ENCODE data around the gene APPBP2. TPM values are rescaled to one million over a fixed set of nuclear protein-coding genes. Genes with fewer than 3 reads are reported as not detected.
"Not testable (repeated sequence)": the region's sequence is repeated elsewhere in the genome, so short reads cannot be mapped to it uniquely, and the experiment has no call there.

The APPBP2 gene
- total RNA-seq, 1 donor from 2014 or later = 8.6 TPM

DNA sequence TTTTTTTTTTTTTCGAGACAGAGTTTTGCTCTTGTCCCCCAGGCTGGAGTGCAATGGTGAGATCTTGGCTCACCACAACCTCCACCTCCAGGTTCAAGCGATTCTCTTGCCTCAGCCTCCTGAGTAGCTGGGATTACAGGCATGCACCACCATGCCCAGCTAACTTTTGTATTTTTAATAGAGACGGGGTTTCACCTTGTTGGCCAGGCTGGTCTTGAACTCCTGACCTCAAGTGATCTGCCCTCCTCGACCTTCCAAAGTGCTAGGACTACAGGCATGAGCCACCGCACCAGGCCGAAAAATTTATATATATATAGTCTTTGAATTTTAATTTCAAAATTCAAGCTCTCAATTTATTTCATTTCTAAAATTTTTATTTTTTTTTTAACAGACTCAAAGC is 97.6 kb downstream of the APPBP2 start:
- H3K4me1 ChIP-seq; H3K36me3 ChIP-seq; intact Hi-C loops (cut with DNase I); H3K9me3 ChIP-seq; H3K27me3 ChIP-seq; DNase-seq (ENCODE audit: low spot score in 2 of 2); H3K4me3 ChIP-seq; H3K27ac ChIP-seq: not testable (repeated sequence)

DNA sequence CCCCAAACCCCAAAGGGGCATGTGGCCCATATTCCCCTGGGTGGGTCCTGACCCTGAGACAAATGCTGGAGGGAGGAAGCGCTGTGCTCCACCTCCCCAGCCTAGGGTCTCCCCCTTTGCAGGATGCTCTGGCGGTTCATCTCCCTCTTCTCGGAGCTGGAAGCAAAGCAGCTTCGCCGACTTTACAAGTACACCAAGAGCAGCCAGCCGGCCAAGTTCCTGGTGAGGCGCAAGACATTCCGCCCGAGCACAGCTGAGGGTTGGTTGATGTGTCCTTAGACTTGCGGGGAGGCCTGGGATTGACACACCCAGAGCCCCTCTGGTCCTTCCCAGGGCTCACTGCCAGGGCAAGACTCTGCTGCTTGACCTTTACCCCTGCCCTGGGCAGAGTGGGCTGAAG is 99.4 kb downstream of the APPBP2 start:
- Histone ChIP-seq H3K4me3 (no peak overlapping the region), H3K36me3 (no peaks in the 10 kb centered on the region), H3K9me3 (no peaks in the 10 kb centered on the region), H3K4me1 (no peaks in the 10 kb centered on the region), H3K27ac (no peak overlapping the region), H3K27me3 (no peaks in the 10 kb centered on the region)
- intact Hi-C loops (cut with DNase I) = no loop called here
- TF ChIP-seq, protein P1, sequence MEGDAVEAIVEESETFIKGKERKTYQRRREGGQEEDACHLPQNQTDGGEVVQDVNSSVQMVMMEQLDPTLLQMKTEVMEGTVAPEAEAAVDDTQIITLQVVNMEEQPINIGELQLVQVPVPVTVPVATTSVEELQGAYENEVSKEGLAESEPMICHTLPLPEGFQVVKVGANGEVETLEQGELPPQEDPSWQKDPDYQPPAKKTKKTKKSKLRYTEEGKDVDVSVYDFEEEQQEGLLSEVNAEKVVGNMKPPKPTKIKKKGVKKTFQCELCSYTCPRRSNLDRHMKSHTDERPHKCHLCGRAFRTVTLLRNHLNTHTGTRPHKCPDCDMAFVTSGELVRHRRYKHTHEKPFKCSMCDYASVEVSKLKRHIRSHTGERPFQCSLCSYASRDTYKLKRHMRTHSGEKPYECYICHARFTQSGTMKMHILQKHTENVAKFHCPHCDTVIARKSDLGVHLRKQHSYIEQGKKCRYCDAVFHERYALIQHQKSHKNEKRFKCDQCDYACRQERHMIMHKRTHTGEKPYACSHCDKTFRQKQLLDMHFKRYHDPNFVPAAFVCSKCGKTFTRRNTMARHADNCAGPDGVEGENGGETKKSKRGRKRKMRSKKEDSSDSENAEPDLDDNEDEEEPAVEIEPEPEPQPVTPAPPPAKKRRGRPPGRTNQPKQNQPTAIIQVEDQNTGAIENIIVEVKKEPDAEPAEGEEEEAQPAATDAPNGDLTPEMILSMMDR (IDR thresholded peaks at IDR 0.05) = no peak
- no peak for DNase-seq (ENCODE audit: low spot score in 2 of 2)

DNA sequence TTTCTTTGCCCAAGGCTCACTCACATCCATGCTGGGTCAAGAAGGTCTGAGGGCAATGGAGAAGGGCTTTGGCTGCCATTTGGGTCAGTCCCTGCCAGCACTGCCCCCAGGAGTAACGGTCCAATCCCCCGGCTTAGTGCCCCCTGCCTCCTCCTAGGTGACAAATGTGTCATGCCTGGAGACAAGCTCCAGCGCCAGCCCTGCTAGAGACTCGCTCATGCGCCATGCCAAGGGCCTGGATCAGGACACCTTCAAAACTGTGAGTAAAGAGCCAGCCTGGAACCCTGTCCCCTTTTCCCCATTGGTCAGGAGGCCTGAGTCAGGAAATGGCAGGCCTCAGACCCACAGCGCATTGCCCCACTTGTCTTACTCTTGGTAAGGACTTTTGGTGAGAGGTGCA is 100.4 kb downstream of the APPBP2 start:
- Histone ChIP-seq H3K27ac (no peak overlapping the region), H3K9me3 (no peaks in the 10 kb centered on the region), H3K4me1 (no peaks in the 10 kb centered on the region), H3K27me3 (no peaks in the 10 kb centered on the region), H3K4me3 (no peak overlapping the region), H3K36me3 (no peaks in the 10 kb centered on the region)
- TF ChIP-seq, protein P1 (IDR thresholded peaks at IDR 0.05) = no peak
- intact Hi-C loops (cut with DNase I) = no loop called here
- DNase-seq (ENCODE audit: low spot score in 2 of 2) = no peak

DNA sequence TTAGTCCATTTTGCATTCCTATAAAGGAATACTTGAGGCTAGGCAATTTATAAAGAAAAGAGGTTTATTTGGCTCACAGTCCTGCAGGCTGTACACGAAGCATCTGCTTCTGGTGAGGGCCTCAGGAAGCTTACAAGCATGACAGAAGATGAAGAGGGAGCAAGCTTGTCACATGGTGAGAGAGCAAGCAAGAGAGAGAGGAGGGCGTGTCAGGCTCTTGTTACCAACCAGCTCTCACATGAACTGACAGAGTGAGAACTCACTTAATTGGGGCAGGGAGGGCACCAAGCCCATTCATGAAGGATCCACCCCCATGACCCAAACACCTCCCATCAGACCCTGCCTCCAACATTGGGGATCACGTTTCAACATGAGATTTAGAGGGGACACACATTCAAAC is 102.2 kb downstream of the APPBP2 start:
- Histone ChIP-seq H3K27ac (no peak overlapping the region), H3K4me3 (no peak overlapping the region), H3K27me3 (no peaks in the 10 kb centered on the region), H3K36me3 (no peaks in the 10 kb centered on the region), H3K9me3 (no peaks in the 10 kb centered on the region), H3K4me1 (no peaks in the 10 kb centered on the region)
- TF ChIP-seq, protein P1 (IDR thresholded peaks at IDR 0.05) = no peak
- intact Hi-C loops (cut with DNase I) = no loop called here
- peak in 1 of 2 donors; percentile 60 for DNase-seq (ENCODE audit: low spot score in 2 of 2)

DNA sequence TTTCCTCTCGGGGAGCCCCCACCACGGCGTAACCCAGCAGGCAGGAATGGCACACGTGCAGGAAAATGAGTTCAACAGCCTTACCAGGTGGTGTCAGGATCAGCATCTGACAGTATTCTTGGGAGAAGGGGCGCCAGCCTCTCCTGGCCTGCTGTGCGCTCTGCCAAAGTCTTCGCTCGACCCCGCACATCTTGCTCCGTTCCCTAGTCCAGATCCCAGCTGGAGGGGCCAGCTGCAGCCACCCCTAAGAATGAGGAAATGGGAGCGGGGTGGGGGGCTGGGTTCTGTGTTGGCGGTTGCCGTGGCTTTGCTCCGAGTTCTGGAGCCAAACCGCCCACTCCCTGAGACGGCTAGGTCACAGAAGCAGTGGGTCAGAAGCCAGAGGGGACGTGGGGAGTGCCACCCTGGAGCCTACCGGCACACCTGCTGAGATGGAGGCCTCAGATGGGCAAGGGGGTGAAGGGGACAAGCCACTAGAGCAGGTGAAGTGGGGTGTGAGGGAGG is 103.8 kb downstream of the APPBP2 start, which contains the start of gene CHCT1:
Gene CHCT1, plus strand, starts transcription at position 328 of the 504 bp plus-strand sequence. Its CDS starts 104 bp downstream, at position 432.
- H3K36me3 ChIP-seq = no peaks in the 10 kb centered on the region
- H3K27ac ChIP-seq = no peak within 1 kb of the TSS
- TF ChIP-seq, protein P1 (IDR thresholded peaks at IDR 0.05) = no peak
- H3K9me3 ChIP-seq = no peaks in the 10 kb centered on the region
- peak within 1 kb of the TSS; percentile 72 to 76 for H3K4me3 ChIP-seq
- H3K4me1 ChIP-seq = no peaks in the 10 kb centered on the region
- H3K27me3 ChIP-seq = no peaks in the 10 kb centered on the region
- DNase-seq (ENCODE audit: low spot score in 2 of 2) = peak in 1 of 2 donors; percentile 52
- intact Hi-C loops (cut with DNase I) = no loop called here

DNA sequence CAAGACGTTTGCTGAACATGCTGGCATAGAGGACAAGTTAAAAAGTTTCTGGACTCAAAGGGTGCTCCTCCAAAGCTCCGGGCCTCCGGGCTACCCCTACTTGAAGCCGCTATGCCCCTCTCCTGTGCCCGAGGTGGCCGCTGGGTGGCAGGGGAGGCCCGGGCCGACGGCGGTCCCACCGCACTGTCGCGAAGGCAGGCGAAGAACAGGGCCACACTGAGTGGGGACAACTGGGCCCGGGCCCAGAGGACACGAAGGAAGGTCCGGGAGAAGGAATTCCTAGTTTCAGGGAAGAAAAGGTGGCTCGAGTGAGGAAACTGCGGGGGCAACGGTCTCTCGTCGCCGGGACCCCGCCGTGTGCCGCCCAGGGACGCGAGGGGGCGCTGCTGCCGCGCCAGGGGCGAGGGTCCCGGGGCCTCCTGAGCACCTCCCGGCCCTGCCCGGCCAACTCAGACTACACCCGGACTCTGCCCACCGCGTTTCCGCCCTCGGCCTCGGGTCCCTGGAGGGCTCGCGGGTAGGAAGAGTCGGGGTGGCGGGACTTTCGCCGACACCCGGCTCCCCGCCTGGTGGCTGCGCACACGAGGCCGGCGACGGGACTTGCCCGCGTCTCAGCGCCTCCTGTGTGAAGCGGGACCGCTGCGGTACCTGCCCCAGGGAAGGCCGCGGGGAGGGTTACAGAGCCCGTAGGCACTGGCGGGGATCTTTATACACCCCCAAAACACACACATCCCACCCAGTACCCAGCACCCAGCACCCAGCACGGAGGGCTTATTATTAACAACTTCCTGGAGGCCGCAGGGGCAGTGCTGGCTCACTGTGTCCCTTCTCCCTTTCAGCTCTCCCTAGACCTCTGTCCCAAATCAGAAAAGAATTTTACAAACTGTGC is 104.5 kb downstream of the APPBP2 start:
- TF ChIP-seq, protein P1 (IDR thresholded peaks at IDR 0.05) = peak; percentile 90 to 98 (median 95)
- H3K4me3 ChIP-seq = peak overlapping the region; percentile 72 to 76
- intact Hi-C loops (cut with DNase I) = loop anchor here (1.0 kb wide), 1 partner anchor 14 kb away; no protein-coding TSS in a partner anchor
- DNase-seq (ENCODE audit: low spot score in 2 of 2) = peak; percentile 27 to 83
- H3K27me3 ChIP-seq = no peaks in the 10 kb centered on the region
- no peaks in the 10 kb centered on the region for H3K9me3 ChIP-seq
- no peak overlapping the region for H3K27ac ChIP-seq
- no peaks in the 10 kb centered on the region for H3K36me3 ChIP-seq
- H3K4me1 ChIP-seq = no peaks in the 10 kb centered on the region

DNA sequence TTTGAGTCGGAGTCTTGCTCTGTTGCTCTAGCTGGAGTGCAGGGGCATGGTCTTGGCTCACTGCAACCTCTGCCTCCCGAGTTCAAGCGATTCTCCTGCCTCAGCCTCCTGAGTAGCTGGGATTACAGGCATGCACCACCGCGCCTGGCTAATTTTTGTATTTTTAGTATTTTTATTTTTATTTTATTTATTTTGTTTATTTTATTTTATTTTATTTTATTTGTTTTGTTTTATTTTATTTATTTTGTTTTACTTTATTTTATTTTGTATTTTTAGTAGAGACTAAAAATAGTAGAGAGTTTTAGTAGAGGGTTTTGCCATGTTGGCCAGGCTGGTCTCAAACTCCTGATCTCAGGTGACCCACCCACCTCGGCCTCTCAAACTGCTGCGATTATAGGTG is 106.2 kb downstream of the APPBP2 start:
- H3K4me1 ChIP-seq; H3K27ac ChIP-seq; H3K27me3 ChIP-seq; intact Hi-C loops (cut with DNase I); DNase-seq (ENCODE audit: low spot score in 2 of 2); H3K9me3 ChIP-seq; H3K36me3 ChIP-seq; H3K4me3 ChIP-seq: not testable (repeated sequence)

DNA sequence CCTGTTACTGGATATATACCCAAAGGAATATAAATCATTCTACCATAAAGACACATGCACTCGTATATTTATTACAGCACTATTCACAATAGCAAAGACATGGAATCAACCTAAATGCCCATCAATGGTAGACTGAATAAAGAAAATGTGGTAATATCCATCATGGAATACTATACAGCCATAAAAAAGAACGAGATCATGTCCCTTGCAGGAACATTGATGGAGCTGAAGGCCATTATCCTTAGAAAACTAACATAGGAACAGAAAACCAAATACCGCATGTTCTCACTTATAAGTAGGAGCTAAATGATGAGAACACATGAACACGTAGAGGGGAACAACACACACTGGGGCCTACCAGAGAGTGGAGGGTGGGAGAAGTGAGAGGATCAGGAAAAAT is 107.0 kb downstream of the APPBP2 start:
- H3K9me3 ChIP-seq; H3K36me3 ChIP-seq; H3K4me1 ChIP-seq; intact Hi-C loops (cut with DNase I); H3K27ac ChIP-seq; H3K4me3 ChIP-seq; H3K27me3 ChIP-seq; DNase-seq (ENCODE audit: low spot score in 2 of 2): not testable (repeated sequence)
